Psoas muscle (tissue), 8 donors: ENCODE measurements around the gene GTPBP1. TPM values are rescaled to one million over a fixed set of nuclear protein-coding genes. Genes with fewer than 3 reads are reported as not detected.
A peak's percentile ranks its signal among the peaks of the same experiment; 100 is the strongest.

Experiments used
- ATAC-seq, 4 donors: fragments of 200-7000 bp; cut with Tn5 transposase; one replicate each; pipeline ENCODE4 v1.9.1; 2020; ENCODE audit warnings: moderate library complexity in 3 of 4, mild to moderate bottlenecking in 2 of 4
- DNase-seq, 2 donors: peaks; one replicate each; pipeline ENCODE4 v3.0.0-alpha.2; 2020
- H3K27ac ChIP-seq: fragments of 200-600 bp; one replicate; pipeline ENCODE4 v1.8.0; 2022
- H3K27me3 ChIP-seq, 3 donors: fragments of 200-600 bp in 1 of 3; one replicate each; pipeline versions ENCODE4 v1.6.1 to v1.8.0; 2013 to 2022; ENCODE audit warnings: low read length in 2 of 3, mild to moderate bottlenecking in 2 of 3, moderate library complexity in 1 of 3; ENCODE audit not compliant: insufficient read depth in 3 of 3
- H3K36me3 ChIP-seq, 2 donors: fragments of 200-600 bp in 1 of 2; one replicate each; pipeline versions ENCODE4 v1.6.1 to v1.8.0; 2013 to 2022; ENCODE audit warnings: low read depth in 1 of 2, mild to moderate bottlenecking in 1 of 2, moderate library complexity in 1 of 2; ENCODE audit not compliant: insufficient read depth in 1 of 2
- H3K4me1 ChIP-seq: fragments of 200-600 bp; one replicate; pipeline ENCODE4 v1.8.0; 2022
- H3K4me3 ChIP-seq: fragments of 200-600 bp; one replicate; pipeline ENCODE4 v1.8.0; 2022; ENCODE audit warnings: mild to moderate bottlenecking
- H3K9me3 ChIP-seq: fragments of 200-600 bp; one replicate; pipeline ENCODE4 v1.8.0; 2022
- whole genome bisulfite sequencing, 3 donors: extraction: QIAGEN DNeasy Blood & Tissue Kit; methylation state at CpG; one replicate each; pipeline versions ENCODE4 v1.1.6 to v1.1.7; 2013; 5-methylcytosine and 5-hydroxymethylcytosine counted together
- intact Hi-C, 2 donors: fragments of 100-400 bp; cut with DNase I; formaldehyde crosslinking; loops; one replicate each; pipeline versions ENCODE4 v1.11.0 to v1.14.2; 2022
- polyA plus RNA-seq, 3 donors: library from polyadenylated mRNA; stranded (reverse); fragments of 200-250 nt; gene quantifications; one replicate each; pipeline ENCODE4 v1.2.3, GENCODE V29; 2013
- total RNA-seq, 4 donors: library from RNA; stranded (reverse); fragmentation: NEBNext Ultra II Directional in 2 of 4; extraction: Animal tissue kit (Norgen Biotek cat#: 25700) in 2 of 4; gene quantifications; one replicate each; pipeline versions ENCODE4 v1.2.1 to v1.2.4, GENCODE V29; 2021 to 2023
- TF ChIP-seq, protein P1 (sequence below): fragments of 200-600 bp; IDR thresholded peaks from one replicate; pipeline ENCODE4 v1.8.0; 2022; ENCODE audit warnings: antibody characterized with exemption
- donor health status: healthy with polysubstance abuse.
- donor health status: DM: no; HTN: no; CAD: no; lungs with moderate emphysema.
- donor health status: Bipolar disorder and iron deficiency.
- donor health status: healthy.
- donor health status: DM: yes; HTN: yes; CAD: no.
- donor health status: DM: no; HTN: no; CAD: no.
- donor health status: DM: no; HTN: no; CAD: no.
- donor health status: DM: yes; HTN: yes; CAD: no.

Gene GTPBP1
- total and polyA plus RNA-seq, 7 donors: 16.4 to 46.1 (median 24.3) TPM

DNA sequence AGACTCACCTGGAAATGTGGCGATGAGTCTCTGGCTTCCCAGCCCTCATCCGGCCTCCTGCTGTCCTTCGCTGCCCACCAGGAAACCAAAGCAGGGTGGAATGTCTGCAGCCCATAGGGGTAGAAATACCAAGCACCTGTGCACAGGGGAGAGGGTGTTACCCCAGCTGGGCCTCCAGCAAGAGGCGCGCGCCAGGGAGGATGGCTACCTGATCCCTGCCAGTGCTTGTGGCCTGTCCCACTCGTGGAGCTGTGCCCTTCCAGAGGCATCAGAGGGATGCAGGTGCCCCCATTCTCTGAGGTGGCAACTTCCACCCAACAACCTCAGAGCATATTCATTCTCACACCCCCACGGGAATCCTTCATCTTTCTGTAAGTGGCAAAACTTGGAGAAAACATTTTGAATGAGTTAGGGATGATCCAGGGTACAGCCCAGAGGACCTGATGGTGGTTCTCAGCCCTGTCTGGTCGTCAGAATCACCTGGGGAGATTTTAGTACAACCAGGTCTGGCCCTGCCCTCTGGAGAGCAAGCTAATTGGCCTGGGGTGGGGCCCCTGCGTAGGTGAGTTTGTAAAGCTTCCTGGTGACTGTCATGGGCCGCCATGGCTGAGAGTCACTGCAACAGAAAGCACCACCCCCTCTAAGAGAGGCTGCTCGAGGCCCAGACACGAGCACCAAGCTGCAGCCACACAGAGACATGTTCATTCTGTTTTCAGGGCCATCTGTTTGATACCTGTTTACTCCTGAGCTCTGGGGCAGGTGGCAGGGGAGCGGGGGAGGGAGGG, 40.1 kb downstream of the GTPBP1 start:
- Histone ChIP-seq H3K36me3 (peaks cover 9 to 99% of the 10 kb centered on the region in 2 donors), H3K4me1 (peaks cover 6% of the 10 kb centered on the region)
- ATAC-seq: no peak

DNA sequence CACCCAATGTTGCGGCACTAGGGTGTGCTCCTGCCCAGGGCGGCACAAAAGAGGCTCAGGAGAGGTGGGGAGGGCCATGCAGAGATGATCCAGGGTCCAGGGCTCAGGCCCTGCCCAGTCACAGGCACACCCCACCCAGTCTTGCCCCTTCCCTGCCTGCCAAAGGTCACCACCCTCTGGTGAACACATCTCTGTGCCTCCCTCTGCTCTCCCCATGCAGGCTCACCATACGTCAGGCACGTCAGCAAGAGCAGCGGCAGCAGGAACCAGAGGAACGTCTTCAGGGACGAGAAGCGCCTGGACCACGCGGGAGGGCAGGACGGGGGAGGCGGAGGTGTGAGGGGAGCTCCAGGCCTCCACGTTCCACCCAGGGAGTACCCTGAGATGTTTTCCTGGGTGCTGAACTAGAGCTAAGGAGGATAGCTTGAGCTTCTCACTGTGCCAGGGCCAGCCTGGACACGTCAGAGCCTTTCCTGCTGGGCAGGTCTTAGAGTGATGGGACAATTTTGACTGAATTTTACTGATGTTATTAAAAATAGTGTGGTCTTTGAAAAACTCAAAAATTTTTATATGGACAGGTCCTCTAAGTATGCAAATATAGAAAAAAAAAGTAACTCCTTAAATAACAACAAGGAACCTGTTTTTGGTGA, 42.9 kb downstream of the GTPBP1 start:
- WGBS, 3 donors: 82 to 85% (median 83%) methylated on average over 14 of the region's 14 CpGs

More for the DNA sequence above, 40.1 kb downstream of the GTPBP1 start:
- Histone ChIP-seq H3K27ac (no peak overlapping the region), H3K4me3 (no peak overlapping the region), H3K9me3 (no peaks in the 10 kb centered on the region), H3K27me3 (no peaks in the 10 kb centered on the region)
- intact Hi-C loops: no loop called here
- TF ChIP-seq, protein P1, sequence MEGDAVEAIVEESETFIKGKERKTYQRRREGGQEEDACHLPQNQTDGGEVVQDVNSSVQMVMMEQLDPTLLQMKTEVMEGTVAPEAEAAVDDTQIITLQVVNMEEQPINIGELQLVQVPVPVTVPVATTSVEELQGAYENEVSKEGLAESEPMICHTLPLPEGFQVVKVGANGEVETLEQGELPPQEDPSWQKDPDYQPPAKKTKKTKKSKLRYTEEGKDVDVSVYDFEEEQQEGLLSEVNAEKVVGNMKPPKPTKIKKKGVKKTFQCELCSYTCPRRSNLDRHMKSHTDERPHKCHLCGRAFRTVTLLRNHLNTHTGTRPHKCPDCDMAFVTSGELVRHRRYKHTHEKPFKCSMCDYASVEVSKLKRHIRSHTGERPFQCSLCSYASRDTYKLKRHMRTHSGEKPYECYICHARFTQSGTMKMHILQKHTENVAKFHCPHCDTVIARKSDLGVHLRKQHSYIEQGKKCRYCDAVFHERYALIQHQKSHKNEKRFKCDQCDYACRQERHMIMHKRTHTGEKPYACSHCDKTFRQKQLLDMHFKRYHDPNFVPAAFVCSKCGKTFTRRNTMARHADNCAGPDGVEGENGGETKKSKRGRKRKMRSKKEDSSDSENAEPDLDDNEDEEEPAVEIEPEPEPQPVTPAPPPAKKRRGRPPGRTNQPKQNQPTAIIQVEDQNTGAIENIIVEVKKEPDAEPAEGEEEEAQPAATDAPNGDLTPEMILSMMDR: no peak
- no peak for DNase-seq
- WGBS, 3 donors: 90 to 91% (median 90%) methylated on average over 14 of the region's 14 CpGs

DNA sequence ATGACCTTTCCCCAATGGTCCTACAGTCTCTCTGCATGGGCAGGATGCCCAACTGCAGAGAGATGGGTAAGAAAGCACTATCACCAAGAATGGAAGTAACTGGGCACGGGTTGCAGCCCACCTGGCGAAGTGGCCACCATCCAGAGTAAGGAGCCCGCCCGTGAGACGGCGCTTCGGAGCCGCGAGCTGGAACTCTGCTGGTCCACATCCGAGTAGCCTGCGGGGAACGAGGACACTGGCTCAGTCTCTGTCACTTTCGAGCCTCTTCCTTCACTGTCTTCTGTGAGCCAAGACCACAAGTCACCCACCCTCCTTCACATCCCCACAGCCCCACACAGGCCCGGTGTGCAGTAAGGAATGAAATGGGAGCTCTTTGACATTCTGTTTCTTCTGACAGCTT, 44.4 kb downstream of the GTPBP1 start:
- DNase-seq (no peak), ATAC-seq (no peak)
- H3K4me1 ChIP-seq: peaks cover 45% of the 10 kb centered on the region
- H3K27me3 ChIP-seq: no peaks in the 10 kb centered on the region
- no peak overlapping the region for H3K4me3 ChIP-seq
- H3K36me3 ChIP-seq: peaks cover 7 to 86% of the 10 kb centered on the region in 2 donors
- WGBS, 3 donors: 78 to 90% (median 82%) methylated on average over 14 of the region's 14 CpGs
- TF ChIP-seq, protein P1: no peak
- H3K9me3 ChIP-seq: no peaks in the 10 kb centered on the region
- intact Hi-C loops: no loop called here
- peak overlapping the region; percentile 97 for H3K27ac ChIP-seq

More for the DNA sequence above, 42.9 kb downstream of the GTPBP1 start:
- no peak for ATAC-seq
- TF ChIP-seq, protein P1: no peak
- Histone ChIP-seq H3K36me3 (peaks cover 7 to 98% of the 10 kb centered on the region in 2 donors), H3K27me3 (no peaks in the 10 kb centered on the region), H3K9me3 (no peaks in the 10 kb centered on the region), H3K27ac (no peak overlapping the region), H3K4me3 (no peak overlapping the region), H3K4me1 (peaks cover 33% of the 10 kb centered on the region)
- intact Hi-C loops: no loop called here
- DNase-seq: no peak

DNA sequence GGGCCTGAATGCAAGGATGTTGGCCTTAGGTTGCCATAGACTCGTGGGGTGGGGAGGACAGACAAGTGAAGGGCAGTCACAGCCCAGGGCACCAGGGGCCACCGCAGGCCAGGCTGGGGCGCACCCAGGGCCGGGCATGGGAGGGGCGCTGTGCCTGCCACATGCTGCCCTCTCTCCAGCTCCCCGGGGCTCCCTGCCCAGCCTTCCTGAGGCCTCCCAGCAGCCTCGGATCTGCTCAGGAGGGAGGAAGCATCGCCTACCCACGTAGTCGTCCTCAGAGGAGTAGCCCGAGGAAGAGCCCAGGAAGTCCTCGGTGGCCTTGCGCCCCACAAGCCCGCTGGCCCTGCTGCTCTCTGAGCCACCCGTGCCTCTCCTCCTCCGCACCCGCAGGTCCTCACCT, 44.9 kb downstream of the GTPBP1 start:
- Histone ChIP-seq H3K9me3 (no peaks in the 10 kb centered on the region), H3K27ac (peak overlapping the region; percentile 97), H3K36me3 (peaks cover 7 to 81% of the 10 kb centered on the region in 2 donors), H3K27me3 (no peaks in the 10 kb centered on the region), H3K4me1 (peaks cover 45% of the 10 kb centered on the region), H3K4me3 (no peak overlapping the region)
- WGBS, 3 donors: 76 to 86% (median 81%) methylated on average over 17 of the region's 17 CpGs
- no peak for DNase-seq
- ATAC-seq: no peak
- intact Hi-C loops: no loop called here
- TF ChIP-seq, protein P1: no peak
